ENCODE results near the gene USP25.
"Not testable (repeated sequence)": the region's sequence is repeated elsewhere in the genome, so short reads cannot be mapped to it uniquely, and the experiment has no call there.

The USP25 gene

GRCh38 chr21:15731243-15731613 is 1.4 kb downstream of the USP25 start:
- no peak for DNase-seq (ENCODE audit: low spot score)
- TF ChIP-seq CTCF (IDR thresholded peaks at IDR 0.05): no peak
- no peak overlapping the region for H3K27ac ChIP-seq
- peak overlapping the region; percentile 93 for H3K4me3 ChIP-seq

- no peak for TF ChIP-seq CTCF (IDR thresholded peaks at IDR 0.05)
- H3K4me3 ChIP-seq: peak overlapping the region; percentile 93
- no peak overlapping the region for H3K27ac ChIP-seq
- DNase-seq (ENCODE audit: low spot score): no peak
These were observed 2.7 kb downstream of the USP25 start for GRCh38 chr21:15732290-15732995.

- DNase-seq (ENCODE audit: low spot score): no peak
- no peak for TF ChIP-seq CTCF (IDR thresholded peaks at IDR 0.05)
- Histone ChIP-seq H3K27ac (no peak overlapping the region), H3K4me3 (peak overlapping the region; percentile 93)
These were observed 3.2 kb downstream of the USP25 start for GRCh38 chr21:15732996-15733329.

GRCh38 chr21:15735409-15735808 is 5.6 kb downstream of the USP25 start:
- no peak overlapping the region for H3K27ac ChIP-seq
- no peak for DNase-seq (ENCODE audit: low spot score)
- no peak for TF ChIP-seq CTCF (IDR thresholded peaks at IDR 0.05)
- H3K4me3 ChIP-seq: no peak overlapping the region

- not testable (repeated sequence) for H3K27ac ChIP-seq; DNase-seq (ENCODE audit: low spot score)
- peak overlapping the region; percentile 34 for H3K4me3 ChIP-seq
These were observed 6.1 kb downstream of the USP25 start for GRCh38 chr21:15735931-15736330.

- H3K27ac ChIP-seq; H3K4me3 ChIP-seq; DNase-seq (ENCODE audit: low spot score): not testable (repeated sequence)
These were observed 9.0 kb downstream of the USP25 start for GRCh38 chr21:15738779-15739178.

- Histone ChIP-seq H3K4me3 (no peak overlapping the region), H3K27ac (no peak overlapping the region)
- DNase-seq (ENCODE audit: low spot score): no peak
- no peak for TF ChIP-seq CTCF (IDR thresholded peaks at IDR 0.05)
These were observed 10.6 kb downstream of the USP25 start for GRCh38 chr21:15740383-15740782.

- H3K27ac ChIP-seq: no peak overlapping the region
- H3K4me3 ChIP-seq: no peak overlapping the region
- no peak for TF ChIP-seq CTCF (IDR thresholded peaks at IDR 0.05)
These were observed 11.7 kb downstream of the USP25 start for GRCh38 chr21:15741510-15741909.

More at GRCh38 chr21:15741510-15741909, 11.7 kb downstream of the USP25 start:
- DNase-seq (ENCODE audit: low spot score): no peak

Data from coronary artery (tissue), 2 donors.